Embryonic facial prominence (tissue), 1 donor: ENCODE data around the gene EGFR.
A peak's percentile ranks its signal among the peaks of the same experiment; 100 is the strongest.

Source experiments
- DNase-seq: peaks from one replicate; pipeline ENCODE4 v3.0.0-alpha.2; 2016; ENCODE audit errors: extremely low spot score

EGFR gene

GRCh38 chr7:55127135-55127551, 108.3 kb downstream of the EGFR start:
- no peak for DNase-seq

- DNase-seq, result peak; percentile 29
Observed at GRCh38 chr7:55127622-55128081, 108.8 kb downstream of the EGFR start.

GRCh38 chr7:55128693-55129394, 110.0 kb downstream of the EGFR start:
- no peak for DNase-seq

- no peak for DNase-seq
Observed at GRCh38 chr7:55129541-55130394, 111.0 kb downstream of the EGFR start.

- no peak for DNase-seq
Observed at GRCh38 chr7:55130395-55131141, 111.8 kb downstream of the EGFR start.

GRCh38 chr7:55131142-55131929, 112.5 kb downstream of the EGFR start:
- no peak for DNase-seq

GRCh38 chr7:55132550-55132889, 113.7 kb downstream of the EGFR start:
- DNase-seq, result no peak

GRCh38 chr7:55132890-55133551, 114.2 kb downstream of the EGFR start:
- DNase-seq, result no peak

- no peak for DNase-seq
Observed at GRCh38 chr7:55133630-55134358, 115.0 kb downstream of the EGFR start.

- no peak for DNase-seq
Observed at GRCh38 chr7:55134359-55134725, 115.5 kb downstream of the EGFR start.

- DNase-seq, result no peak
Observed at GRCh38 chr7:55134786-55135185, 116.0 kb downstream of the EGFR start.

- no peak for DNase-seq
Observed at GRCh38 chr7:55135462-55135861, 116.6 kb downstream of the EGFR start.

GRCh38 chr7:55138663-55139062, 119.8 kb downstream of the EGFR start:
- DNase-seq, result no peak

- DNase-seq, result no peak
Observed at GRCh38 chr7:55140221-55140940, 121.6 kb downstream of the EGFR start.

- no peak for DNase-seq
Observed at GRCh38 chr7:55140941-55141278, 122.1 kb downstream of the EGFR start.

GRCh38 chr7:55142919-55143600, 124.2 kb downstream of the EGFR start:
- DNase-seq, result no peak

- no peak for DNase-seq
Observed at GRCh38 chr7:55144333-55145317, 125.8 kb downstream of the EGFR start.

- no peak for DNase-seq
Observed at GRCh38 chr7:55145606-55146005, 126.8 kb downstream of the EGFR start.
